Right lung (tissue), 5 donors: Measurements from ENCODE around the gene ABCA9. TPM values are rescaled to one million over a fixed set of nuclear protein-coding genes. Genes with fewer than 3 reads are reported as not detected.
"Not testable (repeated sequence)": the region's sequence is repeated elsewhere in the genome, so short reads cannot be mapped to it uniquely, and the experiment has no call there.

ENCODE experiments used
- DNase-seq, 2 donors: peaks; one replicate each; pipeline ENCODE4 v3.0.0-alpha.2; 2013
- polyA plus RNA-seq, 5 donors: library from polyadenylated mRNA; unstranded; fragments of 120-200 nt; gene quantifications; one replicate each; pipeline versions ENCODE4 v1.2.1 to v1.2.3, GENCODE V29; 2013; ENCODE audit warnings: inconsistent platforms in 1 of 5, low replicate concordance in 1 of 5; ENCODE audit not compliant: insufficient read length in 5 of 5, insufficient read depth in 1 of 5

Gene ABCA9
- polyA plus RNA-seq, 5 donors = 3.3 to 13.2 (median 9.9) TPM

- no peak for DNase-seq
Observed at GRCh38 chr17:69031839-69032238, 28.9 kb downstream of the ABCA9 start.

DNA sequence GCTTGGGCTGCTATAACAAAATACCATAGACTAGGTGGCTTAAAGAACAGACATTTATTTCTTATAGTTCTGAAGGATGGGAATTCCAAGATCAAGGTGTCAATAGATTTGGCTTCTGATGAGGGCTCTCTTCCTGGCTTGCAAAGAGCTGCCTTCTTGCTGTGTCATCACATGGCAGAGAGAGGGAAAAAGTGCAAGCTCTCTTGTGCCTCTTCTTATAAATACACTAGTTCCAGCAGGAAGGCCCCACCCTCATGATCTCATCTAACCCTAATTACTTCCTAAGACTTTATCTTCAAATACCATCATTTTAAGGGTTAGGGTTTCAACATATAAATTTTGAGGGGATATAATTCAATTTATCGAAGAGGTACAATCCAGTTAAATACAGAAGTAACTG is 30.6 kb downstream of the ABCA9 start:
- no peak for DNase-seq

DNA sequence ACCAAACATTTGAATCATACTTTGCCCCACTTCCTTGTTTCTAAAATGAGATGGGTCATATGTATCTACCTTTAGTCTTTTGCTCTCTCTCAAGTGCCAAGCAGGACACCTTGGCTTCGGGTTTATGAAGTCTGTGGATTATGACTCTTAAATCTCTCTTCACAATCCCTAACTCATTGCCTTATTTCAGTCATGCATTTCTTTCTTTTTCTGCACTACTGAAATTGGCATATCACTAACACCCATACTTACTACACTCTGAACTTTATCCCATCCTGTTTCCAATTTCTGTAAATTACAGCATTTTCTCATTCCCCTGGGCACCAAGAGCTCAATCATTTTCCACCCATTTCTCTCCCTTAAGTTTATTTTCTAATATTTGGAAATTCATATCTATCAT is 42.0 kb downstream of the ABCA9 start:
- DNase-seq = no peak

- DNase-seq = no peak
Observed at GRCh38 chr17:69018022-69018615, 42.6 kb downstream of the ABCA9 start.

GRCh38 chr17:69015631-69016030 is 45.1 kb downstream of the ABCA9 start:
- no peak for DNase-seq

GRCh38 chr17:69012895-69013805 is 47.6 kb downstream of the ABCA9 start:
- DNase-seq = no peak

DNA sequence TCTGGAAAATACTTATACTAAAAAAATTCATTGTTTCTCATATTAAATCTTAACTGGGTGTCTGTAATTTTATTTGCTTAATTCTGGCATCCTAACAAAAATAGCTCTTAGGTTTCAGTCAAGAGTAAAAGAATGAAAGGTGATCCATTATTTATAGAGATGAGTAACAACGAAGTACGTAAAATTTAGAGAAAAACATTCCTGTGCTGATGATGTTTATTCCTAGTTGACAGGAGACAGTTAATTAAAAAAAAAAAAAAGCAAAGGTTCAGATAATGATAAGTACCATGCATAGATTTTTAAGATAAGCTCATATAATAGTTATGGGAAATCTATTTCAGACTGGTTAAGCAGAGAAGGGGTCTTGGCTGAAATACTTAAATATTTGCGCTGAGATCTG is 50.8 kb downstream of the ABCA9 start:
- no peak for DNase-seq

DNA sequence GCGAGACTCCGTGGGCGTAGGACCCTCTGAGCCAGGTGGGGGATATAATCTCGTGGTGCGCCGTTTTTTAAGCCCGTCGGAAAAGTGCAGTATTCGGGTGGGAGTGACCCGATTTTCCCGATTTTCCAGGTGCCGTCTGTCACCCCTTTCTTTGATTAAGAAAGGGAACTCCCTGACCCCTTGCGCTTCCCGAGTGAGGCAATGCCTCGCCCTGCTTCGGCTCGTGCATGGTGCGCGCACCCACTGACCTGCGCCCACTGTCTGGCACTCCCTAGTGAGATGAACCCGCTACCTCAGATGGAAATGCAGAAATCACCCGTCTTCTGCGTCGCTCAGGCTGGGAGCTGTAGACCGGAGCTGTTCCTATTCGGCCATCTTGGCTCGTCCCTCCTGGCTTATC is 56.0 kb downstream of the ABCA9 start:
- DNase-seq = not testable (repeated sequence)

GRCh38 chr17:68999743-69000142 is 61.0 kb downstream of the ABCA9 start:
- DNase-seq = not testable (repeated sequence)

DNA sequence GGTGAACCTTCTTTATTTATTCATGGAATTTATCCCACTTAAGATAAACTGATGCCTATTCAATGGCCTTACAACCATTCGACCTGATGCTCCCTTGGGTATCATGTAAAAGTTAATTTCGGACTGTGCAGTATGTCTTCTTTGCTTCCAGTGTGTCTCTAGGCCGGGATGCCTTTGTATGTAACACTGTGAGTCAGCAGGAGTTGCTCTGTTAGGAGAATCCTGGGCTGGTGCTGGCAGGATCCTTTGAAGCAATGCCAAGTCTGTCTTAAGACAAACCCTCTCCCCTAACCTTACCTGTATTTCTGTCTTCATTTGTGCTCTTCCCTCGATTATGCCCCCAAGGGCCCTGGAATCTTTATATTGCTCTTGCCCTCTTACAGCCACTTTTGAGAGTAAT is 67.6 kb downstream of the ABCA9 start:
- no peak for DNase-seq

GRCh38 chr17:68987966-68988365 is 72.8 kb downstream of the ABCA9 start:
- DNase-seq = no peak

DNA sequence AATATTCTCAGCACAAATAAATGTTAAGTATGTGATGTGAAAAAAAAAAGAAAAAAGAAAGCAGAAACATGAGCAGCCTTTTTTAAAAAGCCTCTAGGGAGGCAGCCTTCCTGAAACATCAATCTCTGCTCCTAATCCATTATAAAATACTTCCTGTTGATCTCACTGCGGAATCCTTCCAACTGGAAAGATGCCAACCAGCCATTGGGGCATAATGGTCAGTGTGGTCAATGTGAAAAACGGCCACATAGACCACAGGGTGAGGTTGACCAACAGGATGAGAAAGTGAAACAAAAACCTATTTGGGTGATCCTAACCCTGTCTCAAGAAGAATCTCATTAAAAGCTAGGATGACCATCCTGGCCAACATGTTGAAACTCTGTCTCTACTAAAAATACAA is 79.4 kb downstream of the ABCA9 start:
- peak; percentile 6 to 15 for DNase-seq

DNA sequence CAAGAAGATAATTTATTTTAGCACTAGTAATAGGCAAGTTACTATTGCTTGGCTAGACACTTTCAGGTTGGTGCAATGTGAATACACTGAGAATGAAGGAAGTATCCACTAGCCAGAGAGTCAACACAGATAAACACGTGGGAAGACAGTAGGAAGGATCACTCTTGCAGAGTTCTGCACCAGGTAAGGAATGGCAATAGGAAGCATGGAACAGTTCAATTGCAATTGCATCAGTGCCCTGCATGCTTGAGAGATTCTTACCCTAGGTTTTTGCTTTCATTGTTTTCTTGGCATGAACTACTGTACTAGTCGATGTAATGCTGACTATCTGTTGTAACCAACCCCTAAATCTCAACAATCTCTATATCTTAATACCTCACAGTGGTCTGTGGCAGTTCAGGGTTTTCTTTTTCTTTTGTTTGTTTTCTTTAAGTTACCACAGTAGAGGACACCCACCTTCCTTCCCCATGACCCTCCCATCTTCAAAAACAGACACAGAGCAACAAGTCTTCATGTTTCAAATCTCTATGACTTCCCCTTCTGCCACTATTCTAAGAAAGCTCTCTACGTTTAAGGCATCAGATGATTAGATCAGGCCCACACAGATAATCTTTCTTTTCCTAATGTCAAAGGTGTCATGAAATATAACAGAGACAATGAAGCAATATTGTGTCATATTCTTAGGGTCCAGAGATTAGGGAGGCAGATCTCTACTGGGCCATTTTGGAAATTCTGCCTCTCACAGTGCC is 87.5 kb downstream of the ABCA9 start:
- no peak for DNase-seq

- DNase-seq = no peak
Observed at GRCh38 chr17:68972119-68972704, 88.5 kb downstream of the ABCA9 start.

- no peak for DNase-seq
Observed at GRCh38 chr17:68969101-68969500, 91.6 kb downstream of the ABCA9 start.

DNA sequence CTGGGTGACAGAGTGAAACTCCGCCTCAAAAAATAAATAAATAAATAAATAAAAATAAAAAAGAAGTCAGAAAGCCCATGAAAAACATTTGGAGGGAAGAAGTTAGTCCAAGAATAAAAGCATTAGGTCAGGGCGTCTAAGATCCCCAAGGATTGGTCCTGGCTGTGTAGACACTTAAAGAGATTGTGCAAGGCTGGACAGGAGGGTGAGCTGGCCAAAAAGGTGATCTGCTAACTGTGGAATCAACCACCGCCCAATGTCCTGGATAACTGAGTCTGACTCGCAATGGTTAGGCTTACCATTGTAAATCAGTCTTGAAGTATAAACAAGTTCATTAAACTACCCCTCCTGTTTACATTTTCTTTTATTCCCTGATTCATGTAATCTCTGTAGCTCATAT is 96.8 kb downstream of the ABCA9 start:
- DNase-seq = no peak

GRCh38 chr17:68961214-68961882 is 99.4 kb downstream of the ABCA9 start:
- no peak for DNase-seq

DNA sequence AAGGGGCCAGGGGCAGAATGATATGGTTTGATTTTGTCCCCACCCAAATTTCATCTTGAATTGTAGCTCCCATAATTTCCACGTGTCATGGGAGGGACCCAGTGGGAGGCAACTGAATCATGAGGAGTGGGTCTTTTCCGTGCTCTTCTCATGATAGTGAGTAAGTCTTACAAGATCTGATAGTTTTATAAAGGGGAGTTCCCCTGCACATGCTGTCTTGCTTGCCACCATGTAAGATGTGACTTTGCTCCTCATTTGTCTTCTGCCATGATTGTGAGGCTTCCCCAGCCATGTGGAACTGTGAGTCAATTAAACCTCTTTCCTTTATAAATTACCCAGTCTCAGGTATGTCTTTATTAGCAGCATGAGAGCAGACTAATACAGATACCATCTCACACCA is 101.6 kb downstream of the ABCA9 start:
- DNase-seq = not testable (repeated sequence)

DNA sequence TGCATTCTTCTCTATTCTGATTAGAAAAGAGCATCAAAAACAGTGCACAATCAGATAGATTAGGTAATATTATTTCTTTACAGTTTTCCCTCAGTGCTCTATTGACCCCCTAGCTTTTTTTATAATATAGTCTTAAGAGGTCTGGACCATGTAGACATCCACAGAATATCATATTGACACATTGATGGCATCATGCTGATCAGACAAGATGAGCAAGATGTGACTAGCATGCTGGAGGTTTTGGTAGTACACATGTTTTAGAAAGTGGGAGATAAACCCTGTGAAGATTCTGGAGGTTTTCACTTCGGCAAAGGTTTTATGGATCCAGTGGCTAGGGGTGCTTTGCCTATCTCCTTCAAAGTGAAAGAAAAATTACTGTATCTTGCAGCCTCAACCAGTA is 102.8 kb downstream of the ABCA9 start:
- DNase-seq = no peak

DNA sequence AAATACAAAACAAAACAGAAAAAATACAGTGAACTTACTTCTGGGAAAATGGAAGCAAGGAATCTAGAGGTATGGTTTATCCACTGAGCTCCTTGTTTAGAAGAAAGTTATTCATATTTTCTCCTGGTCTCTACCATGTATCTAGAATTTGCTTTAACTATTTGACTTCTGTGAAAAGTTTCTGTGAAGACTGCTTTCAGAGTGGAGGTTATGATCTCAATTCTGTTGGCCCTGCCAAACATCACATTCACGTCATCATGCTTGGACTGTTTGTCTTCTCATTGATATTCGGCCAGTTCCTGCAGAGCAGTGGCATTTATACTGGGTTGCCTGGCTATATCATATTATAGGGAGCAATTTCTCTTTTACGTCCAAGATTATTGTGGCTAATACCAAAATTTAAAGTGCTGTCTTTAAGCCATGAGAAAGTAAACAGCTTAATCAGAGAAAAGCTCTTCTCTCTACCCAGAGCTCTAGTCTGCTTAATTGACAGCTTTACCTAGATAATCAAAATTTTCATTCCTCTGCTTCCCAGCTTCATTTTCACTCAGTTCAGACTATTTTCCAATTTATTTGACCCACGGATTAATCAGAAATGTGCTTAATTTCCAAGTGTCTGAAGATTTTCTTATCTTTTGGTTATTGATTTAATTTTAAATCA is 105.4 kb downstream of the ABCA9 start, which contains the start of gene ABCA8:
Gene ABCA8 (minus strand): TSS at position 212 of the 661 bp plus-strand sequence. CDS start 13,358 bp downstream, outside the sequence.
- peak; percentile 63 to 69 for DNase-seq
